ENCODE data around the gene LYST.
A peak's percentile ranks its signal among the peaks of the same experiment; 100 is the strongest.
"Not testable (repeated sequence)": the region's sequence is repeated elsewhere in the genome, so short reads cannot be mapped to it uniquely, and the experiment has no call there.

Gene LYST

GRCh38 chr1:235809688-235810397 is 56.9 kb downstream of the LYST start:
- DNase-seq = no peak

GRCh38 chr1:235808223-235808622 is 58.5 kb downstream of the LYST start:
- DNase-seq = no peak

GRCh38 chr1:235806123-235806522 is 60.6 kb downstream of the LYST start:
- DNase-seq = no peak

GRCh38 chr1:235802573-235803346 is 63.9 kb downstream of the LYST start:
- no peak for DNase-seq

GRCh38 chr1:235799264-235799663 is 67.4 kb downstream of the LYST start:
- no peak for DNase-seq

- DNase-seq = no peak
Observed at GRCh38 chr1:235791532-235792060, 75.1 kb downstream of the LYST start.

- no peak for DNase-seq
Observed at GRCh38 chr1:235790123-235790522, 76.6 kb downstream of the LYST start.

GRCh38 chr1:235786227-235786898 is 80.3 kb downstream of the LYST start:
- not testable (repeated sequence) for DNase-seq

- DNase-seq = no peak
Observed at GRCh38 chr1:235784950-235785349, 81.8 kb downstream of the LYST start.

GRCh38 chr1:235783148-235783776 is 83.4 kb downstream of the LYST start:
- peak; percentile 78 for DNase-seq

GRCh38 chr1:235782601-235783000 is 84.1 kb downstream of the LYST start:
- DNase-seq = no peak

- no peak for DNase-seq
Observed at GRCh38 chr1:235781807-235782206, 84.9 kb downstream of the LYST start.

GRCh38 chr1:235779770-235780169 is 86.9 kb downstream of the LYST start:
- no peak for DNase-seq

GRCh38 chr1:235776396-235776795 is 90.3 kb downstream of the LYST start:
- no peak for DNase-seq

- DNase-seq = no peak
Observed at GRCh38 chr1:235775246-235775860, 91.4 kb downstream of the LYST start.

GRCh38 chr1:235767795-235768194 is 98.9 kb downstream of the LYST start:
- DNase-seq = no peak

GRCh38 chr1:235766794-235767285 is 99.9 kb downstream of the LYST start:
- no peak for DNase-seq

- no peak for DNase-seq
Observed at GRCh38 chr1:235763962-235764361, 102.7 kb downstream of the LYST start.

GRCh38 chr1:235759336-235759735 is 107.4 kb downstream of the LYST start:
- peak; percentile 85 for DNase-seq

GRCh38 chr1:235758931-235759330 is 107.8 kb downstream of the LYST start:
- peak; percentile 83 for DNase-seq

- no peak for DNase-seq
Observed at GRCh38 chr1:235757587-235758096, 109.1 kb downstream of the LYST start.

GRCh38 chr1:235754186-235754585 is 112.5 kb downstream of the LYST start:
- DNase-seq = not testable (repeated sequence)

All from NCI-H1694 treated with DMSO at 0.1 percent for 48 hours (cell line).